ENCODE results near the gene USP28. TPM values are rescaled to one million over a fixed set of nuclear protein-coding genes. Genes with fewer than 3 reads are reported as not detected.

The USP28 gene
- total and polyA plus RNA-seq, 2 of the 8 experiments (the other 6 are each of a cell fraction or from before 2014, with no cell fraction given) = 82.6 to 119 TPM

GRCh38 chr11:113849713-113850112 is 25.7 kb downstream of the USP28 start:
- Histone ChIP-seq H3K79me2 (ENCODE audit: control insufficient read depth in 1 of 2, insufficient read depth in 2 of 2, low read length in 2 of 2) (peaks cover 0 to 54% of the 10 kb centered on the region in 2 experiments; a peak in 2 of 4 replicates), H2BK120ac (replicated peaks; ENCODE audit: low read depth, low read length) (peak overlapping the region; percentile 90), H2BK15ac (ENCODE audit: low read length) (no peak overlapping the region), H3K4me3 (ENCODE audit: extremely low read depth in 1 of 4, insufficient read depth in 2 of 4, low read depth in 3 of 4, low read length in 4 of 4) (peak overlapping the region in 1 of 4 experiments; percentile 14; a peak in 1 of 8 replicates), H3K56ac (replicated peaks; ENCODE audit: insufficient read length, low read depth, low read length) (no peak overlapping the region), H4K8ac (ENCODE audit: extremely low read depth, insufficient read depth, low read length) (no peak overlapping the region), H4K20me1 (replicated peaks in 1 of 2; ENCODE audit: control insufficient read depth in 1 of 2, insufficient read depth in 2 of 2, low read length in 2 of 2) (no peaks in the 10 kb centered on the region), H2BK5ac (ENCODE audit: low read depth, low read length) (peak overlapping the region; percentile 98), H3K4me1 (replicated peaks in 1 of 4; ENCODE audit: control insufficient read depth in 3 of 4, insufficient read depth in 4 of 4, low read length in 3 of 4) (peaks cover 12 to 31% (median 24%) of the 10 kb centered on the region in 4 experiments), H3K9me3 (ENCODE audit: insufficient read depth in 2 of 2, low read depth in 1 of 2, low read length in 1 of 2) (no peaks in the 10 kb centered on the region; a peak in 1 of 4 replicates), H2BK12ac (ENCODE audit: low read depth, low read length) (peak overlapping the region; percentile 95), H3K79me1 (ENCODE audit: low read depth, low read length) (no peaks in the 10 kb centered on the region; the same call in 1 of the 2 replicates), H2BK20ac (ENCODE audit: low read length) (peak overlapping the region; percentile 40), H2AK5ac (ENCODE audit: low read depth, low read length) (peak overlapping the region; percentile 98), H3K27ac (ENCODE audit: low read depth, low read length) (peak overlapping the region; percentile 72; the same call in 1 of the 2 replicates), H3K23me2 (ENCODE audit: low read depth, low read length) (no peaks in the 10 kb centered on the region), H3K23ac (ENCODE audit: insufficient read length) (no peak overlapping the region), H4K91ac (replicated peaks; ENCODE audit: insufficient read length, low read length) (peak overlapping the region; percentile 91), H3K27me3 (replicated peaks in 1 of 4; ENCODE audit: control insufficient read depth in 3 of 4, extremely low read depth in 1 of 4, insufficient read depth in 3 of 4, low read length in 3 of 4) (no peaks in the 10 kb centered on the region), H3K4me2 (ENCODE audit: insufficient read depth in 1 of 2, low read depth in 2 of 2, low read length in 2 of 2) (peak overlapping the region; percentile 51 to 56), H3K36me3 (ENCODE audit: control insufficient read depth in 2 of 4, insufficient read depth in 4 of 4, low read length in 3 of 4) (peaks cover 6 to 54% (median 17%) of the 10 kb centered on the region in 4 experiments; a peak in 7 of 8 replicates), H3K4ac (replicated peaks; ENCODE audit: insufficient read length, low read depth, low read length) (no peak overlapping the region), H3K18ac (ENCODE audit: extremely low read depth, low read length) (peak overlapping the region; percentile 51), H2AFZ (ENCODE audit: low read length) (no peak overlapping the region), H3K9ac (replicated peaks in 1 of 4; ENCODE audit: extremely low read depth in 1 of 4, low read depth in 3 of 4, low read length in 3 of 4) (peak overlapping the region in 1 of 4 experiments; percentile 61; a peak in 1 of 7 replicates), H4K5ac (ENCODE audit: insufficient read length, low read depth, low read length) (peak overlapping the region; percentile 40), H3K14ac (ENCODE audit: insufficient read length) (no peak overlapping the region)
- FAIRE-seq (peak; percentile 95), DNase-seq (ENCODE audit: low read depth in 1 of 2, low spot score in 2 of 2) (peak; percentile 60 to 73)
- POLR2A ChIA-PET (ENCODE audit: partially characterized antibody) = interaction anchor here (0.7 to 3.8 kb wide), 8 partner anchors 10 to 77 kb away, joined by 3 to 18 read pairs (median 12); partner anchors contain the start of genes USP28 and ZW10
- 7% methylated on average over 4 of the region's 4 CpGs; no CpG with 5 or more reads in 1 of the 2 experiments for WGBS, 2 experiments (ENCODE audit: extremely low coverage in 1 of 2, insufficient coverage in 1 of 2, insufficient read length in 1 of 2, insufficient replicate concordance in 2 of 2, low coverage in 1 of 2, low lambda C conversion rate in 2 of 2, missing lambda C conversion rate in 1 of 2)
- CTCF ChIA-PET (ENCODE audit: partially characterized antibody) = interaction anchor here (0.7 to 1.6 kb wide), 5 partner anchors 18 to 60 kb away, joined by 3 to 6 read pairs (median 5); no protein-coding TSS in a partner anchor
- TF ChIP-seq SIN3A (conservative IDR thresholded peaks at IDR 0.05 in 1 of 2, IDR thresholded peaks at IDR 0.05 in 1 of 2; ENCODE audit: low read depth in 1 of 2, low read length in 2 of 2) = no peak
- TF ChIP-seq, protein P1, sequence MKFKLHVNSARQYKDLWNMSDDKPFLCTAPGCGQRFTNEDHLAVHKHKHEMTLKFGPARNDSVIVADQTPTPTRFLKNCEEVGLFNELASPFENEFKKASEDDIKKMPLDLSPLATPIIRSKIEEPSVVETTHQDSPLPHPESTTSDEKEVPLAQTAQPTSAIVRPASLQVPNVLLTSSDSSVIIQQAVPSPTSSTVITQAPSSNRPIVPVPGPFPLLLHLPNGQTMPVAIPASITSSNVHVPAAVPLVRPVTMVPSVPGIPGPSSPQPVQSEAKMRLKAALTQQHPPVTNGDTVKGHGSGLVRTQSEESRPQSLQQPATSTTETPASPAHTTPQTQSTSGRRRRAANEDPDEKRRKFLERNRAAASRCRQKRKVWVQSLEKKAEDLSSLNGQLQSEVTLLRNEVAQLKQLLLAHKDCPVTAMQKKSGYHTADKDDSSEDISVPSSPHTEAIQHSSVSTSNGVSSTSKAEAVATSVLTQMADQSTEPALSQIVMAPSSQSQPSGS (IDR thresholded peaks at IDR 0.05; ENCODE audit: low read length) = peak; percentile 52; the same call in 1 of the 2 replicates
- no peak for TF ChIP-seq CHD2 (IDR thresholded peaks at IDR 0.05; ENCODE audit: low read length)

All from H1 (cell line).